GM21737 (cell line): ENCODE results near the gene CFAP20.

Source experiments
- ATAC-seq: cut with Tn5 transposase; IDR thresholded peaks from one replicate; pipeline ENCODE4 v1.9.1; 2021; ENCODE audit warnings: mild to moderate bottlenecking, moderate library complexity; ENCODE audit not compliant: unreplicated experiment

CFAP20 gene

GRCh38 chr16:58129097-58129936 is at the start of gene CFAP20:
Gene CFAP20, minus strand, starts transcription at chr16:58129381. Its CDS starts 266 bp downstream, at chr16:58129115.
- ATAC-seq = peak; percentile 82

- ATAC-seq = no peak
Measured at GRCh38 chr16:58177353-58177710, 48.2 kb upstream of the CFAP20 start.

GRCh38 chr16:58176608-58177352 is 47.6 kb upstream of the CFAP20 start:
- ATAC-seq = no peak

GRCh38 chr16:58170223-58170622 is 41.0 kb upstream of the CFAP20 start:
- no peak for ATAC-seq

GRCh38 chr16:58160855-58161254 is 31.7 kb upstream of the CFAP20 start:
- ATAC-seq = no peak

GRCh38 chr16:58158725-58159124 is 29.5 kb upstream of the CFAP20 start:
- no peak for ATAC-seq

GRCh38 chr16:58157951-58158540 is 28.9 kb upstream of the CFAP20 start:
- ATAC-seq = no peak

- ATAC-seq = no peak
Measured at GRCh38 chr16:58157239-58157638, 28.1 kb upstream of the CFAP20 start.

GRCh38 chr16:58155839-58156238 is 26.7 kb upstream of the CFAP20 start:
- no peak for ATAC-seq

GRCh38 chr16:58154345-58154744 is 25.2 kb upstream of the CFAP20 start:
- ATAC-seq = no peak

- no peak for ATAC-seq
Measured at GRCh38 chr16:58152246-58152868, 23.2 kb upstream of the CFAP20 start.

- no peak for ATAC-seq
Measured at GRCh38 chr16:58148526-58148925, 19.3 kb upstream of the CFAP20 start.

GRCh38 chr16:58148099-58148498 is 18.9 kb upstream of the CFAP20 start:
- no peak for ATAC-seq

- ATAC-seq = no peak
Measured at GRCh38 chr16:58138852-58139251, 9.7 kb upstream of the CFAP20 start.

- ATAC-seq = no peak
Measured at GRCh38 chr16:58137581-58137980, 8.4 kb upstream of the CFAP20 start.

GRCh38 chr16:58128711-58129096 is 477 bp downstream of the CFAP20 start:
- peak; percentile 8 for ATAC-seq

GRCh38 chr16:58128181-58128631 is 975 bp downstream of the CFAP20 start:
- no peak for ATAC-seq

GRCh38 chr16:58127634-58128033 is 1.5 kb downstream of the CFAP20 start:
- no peak for ATAC-seq

- no peak for ATAC-seq
Measured at GRCh38 chr16:58127033-58127556, 2.1 kb downstream of the CFAP20 start.

GRCh38 chr16:58126451-58126961 is 2.7 kb downstream of the CFAP20 start:
- ATAC-seq = no peak
